Adrenal gland (tissue), 12 donors: ENCODE data around the gene HEXB. TPM values are rescaled to one million over a fixed set of nuclear protein-coding genes. Genes with fewer than 3 reads are reported as not detected.
A peak's percentile ranks its signal among the peaks of the same experiment; 100 is the strongest.

Source experiments
- DNase-seq, 7 donors: peaks; one replicate each; pipeline ENCODE4 v3.0.0-alpha.2; 2019 to 2020
- H3K27ac ChIP-seq, 5 donors: fragments of 200-600 bp; sonication (generic) in 4 of 5; 1 replicate in 3 of 5; 2 replicates in 2 of 5; pipeline versions ENCODE4 v1.5.1 to v1.8.0; 2016 to 2020; ENCODE audit warnings: mild to moderate bottlenecking in 1 of 5
- H3K27me3 ChIP-seq: fragments of 200-600 bp; 2 replicates; pipeline ENCODE4 v1.8.0; 2021
- H3K36me3 ChIP-seq, 2 donors: fragments of 200-600 bp; replicated peaks in 1 of 2; 1 replicate in 1 of 2; 2 replicates in 1 of 2; pipeline versions ENCODE4 v1.5.1 to v1.8.0; 2018 to 2022
- H3K4me1 ChIP-seq, 2 donors: fragments of 200-600 bp; replicated peaks in 1 of 2; 1 replicate in 1 of 2; 2 replicates in 1 of 2; pipeline versions ENCODE4 v1.5.1 to v1.8.0; 2018 to 2021
- H3K4me3 ChIP-seq, 4 donors: fragments of 200-600 bp; sonication (generic) in 3 of 4; one replicate each; pipeline ENCODE4 v1.5.1; 2016 to 2018
- H3K9me3 ChIP-seq, 3 donors: fragments of 200-600 bp; sonication (generic) in 1 of 3; replicated peaks in 1 of 3; 1 replicate in 2 of 3; 2 replicates in 1 of 3; pipeline versions ENCODE4 v1.5.1 to v1.8.0; 2016 to 2021
- POLR2A ChIP-seq, 2 donors: fragments of 450-650 bp; IDR thresholded peaks; one replicate each; pipeline ENCODE4 v1.6.1; 2017; ENCODE audit warnings: antibody characterized with exemption in 2 of 2, mild to moderate bottlenecking in 2 of 2, moderate library complexity in 1 of 2
- whole genome bisulfite sequencing, 4 donors: extraction: QIAGEN DNeasy Blood & Tissue Kit in 2 of 4; methylation state at CpG; one replicate each; pipeline versions ENCODE4 v1.1.5 to v1.1.7; 2013 to 2017; 5-methylcytosine and 5-hydroxymethylcytosine counted together
- intact Hi-C, 2 donors: fragments of 100-400 bp; cut with DNase I; formaldehyde crosslinking; loops; one replicate each; pipeline versions ENCODE4 v1.14.1 to v1.15.0; 2022 to 2023
- polyA plus RNA-seq, 3 donors: library from polyadenylated mRNA; stranded (reverse); fragments of 200-250 nt in 2 of 3; fragments of 350-450 nt in 1 of 3; fragmentation: Illumina TruSeq in 1 of 3; extraction: RNeasy Lipid Tissue Mini Kit (QIAGEN cat#74804) in 1 of 3; gene quantifications; one replicate each; pipeline ENCODE4 v1.2.3, GENCODE V29; 2013 to 2014
- total RNA-seq, 9 donors: library from RNA; depleted of rRNA in 4 of 9; stranded (reverse); fragments of >200 nt in 4 of 9; fragments of 120-200 nt in 1 of 9; fragmentation: NEBNext Ultra II Directional in 1 of 9; extraction: Animal tissue kit (Norgen Biotek cat#: 25700) in 1 of 9; gene quantifications; one replicate each; pipeline versions ENCODE4 v1.1.0 to v1.2.4, GENCODE V29; 2013 to 2023
- TF ChIP-seq, protein P1 (sequence below), 6 experiments: fragments of 450-650 bp in 4 of 6; fragments of 200-600 bp in 2 of 6; sonication (generic) in 1 of 6; IDR thresholded peaks; 1 replicate in 5 of 6; 2 replicates in 1 of 6; pipeline versions ENCODE4 v1.5.1 to v1.8.0; 2016 to 2021; ENCODE audit warnings: antibody characterized with exemption in 6 of 6, mild to moderate bottlenecking in 2 of 6, moderate library complexity in 1 of 6
- donor health status: healthy with polysubstance abuse.
- donor health status: Bipolar disorder and iron deficiency.
- donor health status: DM: yes; HTN: yes; CAD: no.
- donor health status: DM: no; HTN: no; CAD: no.
- donor health status: DM: no; HTN: no; CAD: no.
- donor health status: DM: yes; HTN: yes; CAD: no.

The HEXB gene
- total and polyA plus RNA-seq, 12 donors = 92.0 to 216 (median 128) TPM

DNA sequence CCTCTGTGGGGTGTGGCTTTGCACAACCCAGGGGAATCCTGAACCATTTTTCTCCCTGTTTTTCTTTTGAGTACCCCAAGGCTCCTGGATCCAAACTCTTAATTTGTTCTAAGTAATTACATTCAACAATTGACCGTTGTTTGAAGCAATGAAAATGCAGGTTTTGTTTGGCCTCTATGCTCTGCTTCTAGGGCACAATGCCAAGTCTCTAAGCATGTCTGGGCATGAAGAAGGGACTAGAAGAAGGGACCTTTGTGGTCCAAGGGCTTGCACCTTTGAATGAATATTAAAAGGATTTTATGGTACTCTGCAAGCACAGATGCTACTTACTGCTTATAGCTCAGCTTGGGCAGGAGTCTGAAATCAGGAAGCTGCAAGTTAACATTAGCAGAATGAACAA lies 37.9 kb upstream of the HEXB start:
- TF ChIP-seq POLR2A (IDR thresholded peaks at IDR 0.05) = no peak
- TF ChIP-seq, protein P1, sequence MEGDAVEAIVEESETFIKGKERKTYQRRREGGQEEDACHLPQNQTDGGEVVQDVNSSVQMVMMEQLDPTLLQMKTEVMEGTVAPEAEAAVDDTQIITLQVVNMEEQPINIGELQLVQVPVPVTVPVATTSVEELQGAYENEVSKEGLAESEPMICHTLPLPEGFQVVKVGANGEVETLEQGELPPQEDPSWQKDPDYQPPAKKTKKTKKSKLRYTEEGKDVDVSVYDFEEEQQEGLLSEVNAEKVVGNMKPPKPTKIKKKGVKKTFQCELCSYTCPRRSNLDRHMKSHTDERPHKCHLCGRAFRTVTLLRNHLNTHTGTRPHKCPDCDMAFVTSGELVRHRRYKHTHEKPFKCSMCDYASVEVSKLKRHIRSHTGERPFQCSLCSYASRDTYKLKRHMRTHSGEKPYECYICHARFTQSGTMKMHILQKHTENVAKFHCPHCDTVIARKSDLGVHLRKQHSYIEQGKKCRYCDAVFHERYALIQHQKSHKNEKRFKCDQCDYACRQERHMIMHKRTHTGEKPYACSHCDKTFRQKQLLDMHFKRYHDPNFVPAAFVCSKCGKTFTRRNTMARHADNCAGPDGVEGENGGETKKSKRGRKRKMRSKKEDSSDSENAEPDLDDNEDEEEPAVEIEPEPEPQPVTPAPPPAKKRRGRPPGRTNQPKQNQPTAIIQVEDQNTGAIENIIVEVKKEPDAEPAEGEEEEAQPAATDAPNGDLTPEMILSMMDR (IDR thresholded peaks at IDR 0.05) = no peak
- H3K9me3 ChIP-seq = no peaks in the 10 kb centered on the region
- no peak for DNase-seq
- no peaks in the 10 kb centered on the region for H3K27me3 ChIP-seq
- H3K36me3 ChIP-seq = no peaks in the 10 kb centered on the region
- peaks cover 5 to 10% of the 10 kb centered on the region in 2 donors for H3K4me1 ChIP-seq
- no peak overlapping the region for H3K4me3 ChIP-seq
- no peak overlapping the region for H3K27ac ChIP-seq
- 50 to 87% (median 70%) methylated on average over 1 of the region's 1 CpG for WGBS, 4 donors
- intact Hi-C loops = loop anchor here in 1 of 2 donors (10.0 kb wide), 1 partner anchor 612 kb away; no protein-coding TSS in a partner anchor

DNA sequence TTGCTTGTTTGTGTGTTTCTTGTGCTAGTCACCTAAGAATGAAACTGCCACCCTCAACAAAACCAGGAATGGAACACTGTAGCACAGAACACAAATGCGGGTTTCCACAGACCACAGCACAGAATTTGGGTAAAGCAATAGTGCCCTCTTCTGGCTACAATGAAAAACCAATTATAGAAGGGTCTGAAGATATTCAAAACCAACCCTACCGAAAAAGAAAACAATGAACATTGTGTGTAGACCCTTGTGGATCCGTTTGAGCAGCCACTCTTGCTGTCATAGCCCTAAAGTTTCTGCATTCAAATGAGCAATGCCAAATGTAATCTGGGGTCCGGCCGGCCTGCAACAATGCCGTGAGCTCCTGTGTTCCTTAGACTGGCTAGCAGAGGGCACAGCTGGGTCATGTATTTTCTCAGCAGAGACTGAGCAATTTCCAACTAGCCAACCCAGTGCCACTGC lies 36.2 kb upstream of the HEXB start:
- Histone ChIP-seq H3K4me1 (peaks cover 0 to 5% of the 10 kb centered on the region in 2 donors), H3K36me3 (no peaks in the 10 kb centered on the region), H3K4me3 (no peak overlapping the region), H3K27me3 (no peaks in the 10 kb centered on the region), H3K27ac (no peak overlapping the region), H3K9me3 (no peaks in the 10 kb centered on the region)
- DNase-seq = peak in 3 of 7 donors; percentile 25 to 27 (median 26)
- 7 to 17% (median 10%) methylated on average over 6 of the region's 6 CpGs for WGBS, 4 donors
- intact Hi-C loops = loop anchor here in 1 of 2 donors (10.0 kb wide), 1 partner anchor 614 kb away; no protein-coding TSS in a partner anchor
- TF ChIP-seq, protein P1 (IDR thresholded peaks at IDR 0.05) = peak; percentile 49 to 86 (median 77)
- TF ChIP-seq POLR2A (IDR thresholded peaks at IDR 0.05) = no peak

DNA sequence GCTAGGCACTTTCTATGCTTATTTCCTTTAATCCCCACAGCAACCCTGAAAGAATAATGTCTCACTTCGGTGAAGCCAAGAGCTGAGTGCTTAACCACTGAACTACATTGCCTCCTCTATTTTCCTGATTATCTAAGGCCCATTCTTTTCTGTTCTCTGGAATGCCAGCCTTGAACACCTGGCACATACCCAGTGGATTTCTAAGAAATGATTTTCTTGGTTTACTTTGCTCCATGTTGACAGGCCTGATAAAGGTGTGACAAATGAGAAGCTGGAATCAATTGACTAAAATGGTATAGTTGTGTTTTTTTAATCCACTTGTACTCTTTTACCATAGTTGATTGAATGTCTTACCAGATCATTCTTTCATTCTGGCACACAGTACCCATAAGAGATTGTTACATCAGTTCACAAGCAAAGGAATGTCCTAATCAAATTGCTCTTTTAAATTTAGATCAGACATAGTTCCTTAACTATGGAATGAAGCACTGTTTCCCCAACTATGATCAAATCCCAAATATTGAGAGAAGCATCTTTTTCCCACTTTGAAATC lies 35.5 kb upstream of the HEXB start:
- TF ChIP-seq, protein P1 (IDR thresholded peaks at IDR 0.05) = no peak
- TF ChIP-seq POLR2A (IDR thresholded peaks at IDR 0.05) = no peak
- DNase-seq = no peak
- peaks cover 0 to 5% of the 10 kb centered on the region in 2 donors for H3K4me1 ChIP-seq
- no peak overlapping the region for H3K4me3 ChIP-seq
- no peak overlapping the region for H3K27ac ChIP-seq
- H3K9me3 ChIP-seq = no peaks in the 10 kb centered on the region
- WGBS, 4 donors = 14 to 24% (median 19%) methylated on average over 1 of the region's 1 CpG
- intact Hi-C loops = loop anchor here in 1 of 2 donors (10.0 kb wide), 1 partner anchor 615 kb away; no protein-coding TSS in a partner anchor
- H3K36me3 ChIP-seq = no peaks in the 10 kb centered on the region
- no peaks in the 10 kb centered on the region for H3K27me3 ChIP-seq

DNA sequence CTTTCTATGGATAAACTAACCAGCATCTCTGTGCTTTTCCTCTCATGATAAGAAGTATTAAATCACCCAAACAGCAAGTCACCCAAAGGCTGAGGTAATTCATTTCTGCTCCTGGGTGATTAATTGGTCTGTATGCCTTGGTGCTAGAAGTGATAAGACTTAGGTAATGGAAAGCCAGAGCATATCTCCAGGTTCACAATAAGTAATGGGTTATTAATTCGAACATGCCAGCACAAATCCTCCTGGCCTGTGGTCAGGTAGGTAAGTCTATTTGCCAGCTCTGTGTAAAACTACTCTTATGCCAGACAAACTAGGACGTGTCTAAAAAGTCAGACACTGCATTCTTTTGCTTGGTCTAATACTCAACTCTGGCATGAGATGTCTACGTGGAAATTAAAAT lies 33.3 kb upstream of the HEXB start:
- no peak for DNase-seq

More for the DNA sequence above, 33.3 kb upstream of the HEXB start:
- 76 to 90% (median 81%) methylated on average over 3 of the region's 3 CpGs for WGBS, 4 donors
- intact Hi-C loops = no loop called here
- H3K4me1 ChIP-seq = peaks cover 0 to 5% of the 10 kb centered on the region in 2 donors
- no peaks in the 10 kb centered on the region for H3K27me3 ChIP-seq
- no peak overlapping the region for H3K4me3 ChIP-seq
- no peaks in the 10 kb centered on the region for H3K9me3 ChIP-seq
- no peak for TF ChIP-seq POLR2A (IDR thresholded peaks at IDR 0.05)
- TF ChIP-seq, protein P1 (IDR thresholded peaks at IDR 0.05) = no peak
- no peak overlapping the region for H3K27ac ChIP-seq
- no peaks in the 10 kb centered on the region for H3K36me3 ChIP-seq
